Measurements from ENCODE around the gene SORBS2. TPM values are rescaled to one million over a fixed set of nuclear protein-coding genes. Genes with fewer than 3 reads are reported as not detected.

SORBS2 gene
- total and polyA plus RNA-seq, 2 of the 4 experiments (the other 2 are of a cell fraction): 0.18 TPM; not detected in 1

DNA sequence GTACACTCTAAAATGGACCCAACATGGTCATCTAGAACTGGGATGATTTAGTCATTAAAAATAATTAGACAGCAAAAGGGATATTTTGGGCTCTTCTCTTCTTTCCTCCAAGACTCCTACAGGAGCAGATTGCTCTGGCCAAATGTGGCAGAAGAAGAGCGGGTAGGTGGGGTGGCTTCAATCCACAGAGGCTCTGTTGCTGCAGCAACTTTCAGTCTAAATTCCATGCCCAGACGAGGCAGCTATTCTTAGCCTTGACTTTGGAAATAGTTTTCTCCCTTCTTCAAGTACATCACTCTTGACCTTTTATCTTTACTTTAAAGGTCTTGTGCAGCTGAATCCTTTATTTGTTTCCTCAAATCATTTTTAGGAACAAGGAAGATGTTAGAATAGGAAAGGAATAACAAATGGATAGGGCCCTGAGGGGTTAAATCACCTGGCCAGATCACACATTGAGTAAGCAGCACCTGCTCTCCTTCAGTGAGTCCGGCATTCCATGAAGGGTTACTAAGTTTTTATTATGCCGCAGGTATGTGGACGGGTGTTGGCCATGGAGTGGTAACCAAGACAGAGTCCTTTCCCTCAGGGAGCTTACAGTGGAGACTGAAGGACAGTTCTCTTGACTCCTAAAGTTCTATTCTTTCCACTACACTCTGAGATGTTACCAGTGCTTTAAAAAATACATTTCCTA, 19.3 kb upstream of the SORBS2 start:
- Histone ChIP-seq H2AK9ac (replicated peaks; ENCODE audit: low read depth, low read length, poor library complexity) (no peak overlapping the region), H3K4me2 (ENCODE audit: low read depth, low read length) (no peak overlapping the region), H3K27me3 (ENCODE audit: control insufficient read depth, insufficient read depth, low read length) (peaks cover 3% of the 10 kb centered on the region), H3K18ac (ENCODE audit: low read depth, low read length) (no peak overlapping the region), H2BK120ac (ENCODE audit: low read depth, low read length) (no peak overlapping the region), H3K14ac (replicated peaks; ENCODE audit: low read depth, low read length) (no peak overlapping the region), H2BK5ac (ENCODE audit: low read depth, low read length, poor library complexity, severe bottlenecking) (no peak overlapping the region), H2AFZ (replicated peaks; ENCODE audit: low read length, poor library complexity) (no peak overlapping the region), H2AK5ac (ENCODE audit: low read depth, low read length) (no peak overlapping the region), H3K9me3 (ENCODE audit: control insufficient read depth, insufficient read depth, low read length) (no peaks in the 10 kb centered on the region), H3K36me3 (ENCODE audit: control insufficient read depth, insufficient read depth, low read length) (no peaks in the 10 kb centered on the region), H4K5ac (ENCODE audit: low read depth, low read length) (no peak overlapping the region), H3K56ac (ENCODE audit: extremely low read depth, insufficient read depth, low read length) (no peak overlapping the region), H3K9me1 (ENCODE audit: insufficient read depth, low read length) (no peaks in the 10 kb centered on the region), H3K23ac (ENCODE audit: low read depth, low read length) (no peak overlapping the region), H3K27ac (ENCODE audit: insufficient read depth, low read length) (no peak overlapping the region), H3K79me1 (ENCODE audit: low read depth in 1 of 2, low read length in 2 of 2) (no peaks in the 10 kb centered on the region), H4K20me1 (ENCODE audit: insufficient read depth, low read length) (no peaks in the 10 kb centered on the region), H3K4me1 (ENCODE audit: control insufficient read depth, insufficient read depth, low read length) (no peaks in the 10 kb centered on the region), H2BK20ac (ENCODE audit: low read depth, low read length) (no peak overlapping the region), H4K91ac (ENCODE audit: insufficient read depth, low read depth, low read length) (no peak overlapping the region), H3K9ac (ENCODE audit: low read depth, low read length) (no peak overlapping the region), H3K4ac (ENCODE audit: low read depth, low read length) (no peak overlapping the region), H4K8ac (ENCODE audit: low read depth in 2 of 2, low read length in 2 of 2) (no peak overlapping the region), H3K4me3 (ENCODE audit: insufficient read depth, low read depth, low read length) (no peak overlapping the region), H2BK15ac (ENCODE audit: low read depth, low read length) (no peak overlapping the region)
- intact Hi-C loops (cut with micrococcal nuclease) (no loop called here), dilution Hi-C loops (cut with HindIII; ENCODE audit: low sequenced_read_pairs, unreplicated experiment) (no loop called here), in situ Hi-C loops (cut with MboI; ENCODE audit: low sequenced_read_pairs) (no loop called here)
- no CpG with 5 or more reads among the region's 5 CpGs for WGBS, 2 experiments (ENCODE audit: extremely low coverage in 2 of 2, insufficient read length in 1 of 2)
- DNase-seq (no peak), ATAC-seq (ENCODE audit: low read depth) (no peak)
- no TSS peak for BruUV-seq (replicated peaks)
- TF ChIP-seq RFX5 (IDR thresholded peaks at IDR 0.05; ENCODE audit: low read depth, low read length) (no peak), NFE2L2 (IDR thresholded peaks at IDR 0.05; ENCODE audit: low read depth, low read length) (no peak), BHLHE40 (IDR thresholded peaks at IDR 0.05; ENCODE audit: low read depth, low read length) (no peak), CHD1 (IDR thresholded peaks at IDR 0.05; ENCODE audit: low read depth, low read length) (no peak), MAZ (IDR thresholded peaks at IDR 0.05; ENCODE audit: borderline replicate concordance, low read depth, low read length) (no peak), SMC3 (IDR thresholded peaks at IDR 0.05; ENCODE audit: low read depth, low read length) (no peak), FOS (IDR thresholded peaks at IDR 0.05; ENCODE audit: low read depth, low read length) (no peak), CEBPB (IDR thresholded peaks at IDR 0.05; ENCODE audit: low read depth, low read length) (no peak)
- ChIA-PET CTCF (interaction anchor here (1.5 kb wide), 1 partner anchor 8 kb away, joined by 4 read pairs; no protein-coding TSS in a partner anchor), POLR2A (ENCODE audit: unreplicated experiment) (no interaction called here)

Data from IMR-90 (cell line).